ENCODE results near the gene SKAP1. TPM values are rescaled to one million over a fixed set of nuclear protein-coding genes. Genes with fewer than 3 reads are reported as not detected.
"Not testable (repeated sequence)": the region's sequence is repeated elsewhere in the genome, so short reads cannot be mapped to it uniquely, and the experiment has no call there.

The SKAP1 gene
- total and polyA plus RNA-seq, 4 donors = 4.4 to 36.1 (median 24.7) TPM

- no peaks in the 10 kb centered on the region for H3K36me3 ChIP-seq (ENCODE audit: control insufficient read depth, insufficient read depth, low read length)
- peak in 1 of 6 donors; percentile 82 for DNase-seq (ENCODE audit: low read depth in 4 of 6, low spot score in 6 of 6)
- no peaks in the 10 kb centered on the region for H3K9me3 ChIP-seq (ENCODE audit: control insufficient read depth, insufficient read depth, low read length)
- WGBS (ENCODE audit: insufficient coverage) = no CpG with 5 or more reads among the region's 2 CpGs
- no peak overlapping the region for H3K4me3 ChIP-seq (ENCODE audit: low read depth, low read length)
- H3K27me3 ChIP-seq (ENCODE audit: control insufficient read depth, insufficient read depth, low read length) = peaks cover 2% of the 10 kb centered on the region
- no peak overlapping the region for H3K27ac ChIP-seq (ENCODE audit: low read depth, low read length)
- H3K4me1 ChIP-seq (ENCODE audit: control insufficient read depth, insufficient read depth, low read length) = no peaks in the 10 kb centered on the region
These were observed 133.6 kb downstream of the SKAP1 start for GRCh38 chr17:48296453-48296852.

- no CpG with 5 or more reads among the region's 7 CpGs for WGBS (ENCODE audit: insufficient coverage)
- H3K9me3 ChIP-seq (ENCODE audit: control insufficient read depth, insufficient read depth, low read length) = no peaks in the 10 kb centered on the region
- peaks cover 2% of the 10 kb centered on the region for H3K27me3 ChIP-seq (ENCODE audit: control insufficient read depth, insufficient read depth, low read length)
- H3K4me1 ChIP-seq (ENCODE audit: control insufficient read depth, insufficient read depth, low read length) = no peaks in the 10 kb centered on the region
- H3K4me3 ChIP-seq (ENCODE audit: low read depth, low read length) = no peak overlapping the region
- no peaks in the 10 kb centered on the region for H3K36me3 ChIP-seq (ENCODE audit: control insufficient read depth, insufficient read depth, low read length)
- peak in 1 of 6 donors; percentile 84 for DNase-seq (ENCODE audit: low read depth in 4 of 6, low spot score in 6 of 6)
- H3K27ac ChIP-seq (ENCODE audit: low read depth, low read length) = peak overlapping the region; percentile 22
These were observed 134.4 kb downstream of the SKAP1 start for GRCh38 chr17:48295362-48296288.

GRCh38 chr17:48294806-48295361, 135.1 kb downstream of the SKAP1 start:
- WGBS (ENCODE audit: insufficient coverage) = no CpG with 5 or more reads among the region's 3 CpGs
- Histone ChIP-seq H3K27me3 (ENCODE audit: control insufficient read depth, insufficient read depth, low read length) (no peaks in the 10 kb centered on the region), H3K27ac (ENCODE audit: low read depth, low read length) (peak overlapping the region; percentile 22), H3K4me3 (ENCODE audit: low read depth, low read length) (no peak overlapping the region), H3K9me3 (ENCODE audit: control insufficient read depth, insufficient read depth, low read length) (no peaks in the 10 kb centered on the region), H3K4me1 (ENCODE audit: control insufficient read depth, insufficient read depth, low read length) (no peaks in the 10 kb centered on the region), H3K36me3 (ENCODE audit: control insufficient read depth, insufficient read depth, low read length) (no peaks in the 10 kb centered on the region)
- peak in 1 of 6 donors; percentile 62 for DNase-seq (ENCODE audit: low read depth in 4 of 6, low spot score in 6 of 6)

- Histone ChIP-seq H3K9me3 (ENCODE audit: control insufficient read depth, insufficient read depth, low read length) (no peaks in the 10 kb centered on the region), H3K36me3 (ENCODE audit: control insufficient read depth, insufficient read depth, low read length) (no peaks in the 10 kb centered on the region), H3K4me3 (ENCODE audit: low read depth, low read length) (no peak overlapping the region), H3K27ac (ENCODE audit: low read depth, low read length) (peak overlapping the region; percentile 36), H3K27me3 (ENCODE audit: control insufficient read depth, insufficient read depth, low read length) (no peaks in the 10 kb centered on the region), H3K4me1 (ENCODE audit: control insufficient read depth, insufficient read depth, low read length) (no peaks in the 10 kb centered on the region)
- 12% methylated on average over 6 of the region's 12 CpGs for WGBS (ENCODE audit: insufficient coverage)
- DNase-seq (ENCODE audit: low read depth in 4 of 6, low spot score in 6 of 6) = peak in 2 of 6 donors; percentile 28 to 95
These were observed 135.8 kb downstream of the SKAP1 start for GRCh38 chr17:48294020-48294805.

GRCh38 chr17:48293319-48294019, 136.5 kb downstream of the SKAP1 start:
- no peaks in the 10 kb centered on the region for H3K36me3 ChIP-seq (ENCODE audit: control insufficient read depth, insufficient read depth, low read length)
- no peaks in the 10 kb centered on the region for H3K4me1 ChIP-seq (ENCODE audit: control insufficient read depth, insufficient read depth, low read length)
- no peak for DNase-seq (ENCODE audit: low read depth in 4 of 6, low spot score in 6 of 6)
- peak overlapping the region; percentile 45 for H3K27ac ChIP-seq (ENCODE audit: low read depth, low read length)
- no peaks in the 10 kb centered on the region for H3K27me3 ChIP-seq (ENCODE audit: control insufficient read depth, insufficient read depth, low read length)
- WGBS (ENCODE audit: insufficient coverage) = no CpG with 5 or more reads among the region's 9 CpGs
- H3K4me3 ChIP-seq (ENCODE audit: low read depth, low read length) = no peak overlapping the region
- no peaks in the 10 kb centered on the region for H3K9me3 ChIP-seq (ENCODE audit: control insufficient read depth, insufficient read depth, low read length)

GRCh38 chr17:48290378-48290777, 139.6 kb downstream of the SKAP1 start:
- Histone ChIP-seq H3K4me3 (ENCODE audit: low read depth, low read length) (no peak overlapping the region), H3K27ac (ENCODE audit: low read depth, low read length) (no peak overlapping the region), H3K27me3 (ENCODE audit: control insufficient read depth, insufficient read depth, low read length) (no peaks in the 10 kb centered on the region), H3K36me3 (ENCODE audit: control insufficient read depth, insufficient read depth, low read length) (no peaks in the 10 kb centered on the region), H3K9me3 (ENCODE audit: control insufficient read depth, insufficient read depth, low read length) (no peaks in the 10 kb centered on the region), H3K4me1 (ENCODE audit: control insufficient read depth, insufficient read depth, low read length) (no peaks in the 10 kb centered on the region)
- DNase-seq (ENCODE audit: low read depth in 4 of 6, low spot score in 6 of 6) = no peak
- WGBS (ENCODE audit: insufficient coverage) = no CpG with 5 or more reads among the region's 2 CpGs

GRCh38 chr17:48286917-48287316, 143.1 kb downstream of the SKAP1 start:
- not testable (repeated sequence) for H3K4me3 ChIP-seq (ENCODE audit: low read depth, low read length); DNase-seq (ENCODE audit: low read depth in 4 of 6, low spot score in 6 of 6); H3K9me3 ChIP-seq (ENCODE audit: control insufficient read depth, insufficient read depth, low read length); H3K27me3 ChIP-seq (ENCODE audit: control insufficient read depth, insufficient read depth, low read length); H3K27ac ChIP-seq (ENCODE audit: low read depth, low read length); H3K36me3 ChIP-seq (ENCODE audit: control insufficient read depth, insufficient read depth, low read length); H3K4me1 ChIP-seq (ENCODE audit: control insufficient read depth, insufficient read depth, low read length)
- 100% methylated on average over 2 of the region's 9 CpGs for WGBS (ENCODE audit: insufficient coverage)

- no peak overlapping the region for H3K27ac ChIP-seq (ENCODE audit: low read depth, low read length)
- H3K4me1 ChIP-seq (ENCODE audit: control insufficient read depth, insufficient read depth, low read length) = peaks cover 3% of the 10 kb centered on the region
- H3K36me3 ChIP-seq (ENCODE audit: control insufficient read depth, insufficient read depth, low read length) = no peaks in the 10 kb centered on the region
- no peak for DNase-seq (ENCODE audit: low read depth in 4 of 6, low spot score in 6 of 6)
- H3K27me3 ChIP-seq (ENCODE audit: control insufficient read depth, insufficient read depth, low read length) = no peaks in the 10 kb centered on the region
- H3K4me3 ChIP-seq (ENCODE audit: low read depth, low read length) = no peak overlapping the region
- no peaks in the 10 kb centered on the region for H3K9me3 ChIP-seq (ENCODE audit: control insufficient read depth, insufficient read depth, low read length)
These were observed 144.4 kb downstream of the SKAP1 start for GRCh38 chr17:48285614-48286013.

GRCh38 chr17:48283907-48284306, 146.1 kb downstream of the SKAP1 start:
- DNase-seq (ENCODE audit: low read depth in 4 of 6, low spot score in 6 of 6) = no peak
- Histone ChIP-seq H3K27me3 (ENCODE audit: control insufficient read depth, insufficient read depth, low read length) (no peaks in the 10 kb centered on the region), H3K27ac (ENCODE audit: low read depth, low read length) (no peak overlapping the region), H3K4me1 (ENCODE audit: control insufficient read depth, insufficient read depth, low read length) (peaks cover 3% of the 10 kb centered on the region), H3K9me3 (ENCODE audit: control insufficient read depth, insufficient read depth, low read length) (no peaks in the 10 kb centered on the region), H3K36me3 (ENCODE audit: control insufficient read depth, insufficient read depth, low read length) (no peaks in the 10 kb centered on the region), H3K4me3 (ENCODE audit: low read depth, low read length) (no peak overlapping the region)
- WGBS (ENCODE audit: insufficient coverage) = no CpG with 5 or more reads among the region's 1 CpG
